Measurements from ENCODE around the gene PLEKHB2. TPM values are rescaled to one million over a fixed set of nuclear protein-coding genes. Genes with fewer than 3 reads are reported as not detected.

PLEKHB2 gene
- total and polyA plus RNA-seq, 9 of the 15 experiments (the other 6 are each of a cell fraction or from before 2014, with no cell fraction given): 41.3 to 71.5 (median 50.2) TPM

DNA sequence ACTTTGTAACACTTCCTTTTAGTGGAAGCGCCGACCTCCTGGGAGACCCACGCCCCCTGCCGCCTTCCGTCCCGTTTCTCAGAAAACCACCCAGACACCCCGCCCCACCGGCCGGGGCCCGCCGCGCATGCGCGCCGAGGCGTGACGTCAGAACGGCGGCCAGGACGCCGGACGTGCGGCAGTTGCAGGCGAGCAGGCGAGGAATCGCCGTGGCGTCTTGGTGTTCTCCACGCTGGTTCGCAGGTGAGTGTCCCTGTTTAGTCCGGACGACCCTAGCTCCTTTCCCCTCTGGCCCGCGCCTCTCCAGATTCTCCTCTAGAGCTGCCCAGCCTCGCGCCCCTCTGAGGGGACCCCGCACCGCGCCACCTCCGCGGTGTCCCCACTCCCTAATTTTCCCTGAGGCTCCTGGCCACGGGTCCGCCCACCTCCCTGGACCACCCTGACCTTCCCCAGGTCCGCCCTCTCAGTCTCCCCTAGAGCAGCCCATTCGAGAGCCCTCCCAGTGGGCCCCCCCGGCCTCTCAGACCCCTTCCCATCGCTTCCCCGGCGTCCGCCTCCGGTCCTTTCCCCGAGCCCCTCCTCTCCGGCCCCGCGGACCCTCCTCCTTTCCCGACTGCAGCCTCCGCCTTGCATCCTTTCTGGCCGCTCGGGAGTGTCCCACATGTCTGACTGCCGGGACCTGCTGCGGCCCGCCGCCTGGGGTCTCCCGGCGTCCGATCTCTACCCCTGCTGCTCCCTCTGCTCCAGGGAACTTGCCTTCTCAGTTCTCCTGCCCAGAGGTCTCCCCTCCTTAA is at the start of gene PLEKHB2 (continued):
- TF ChIP-seq, protein P1, sequence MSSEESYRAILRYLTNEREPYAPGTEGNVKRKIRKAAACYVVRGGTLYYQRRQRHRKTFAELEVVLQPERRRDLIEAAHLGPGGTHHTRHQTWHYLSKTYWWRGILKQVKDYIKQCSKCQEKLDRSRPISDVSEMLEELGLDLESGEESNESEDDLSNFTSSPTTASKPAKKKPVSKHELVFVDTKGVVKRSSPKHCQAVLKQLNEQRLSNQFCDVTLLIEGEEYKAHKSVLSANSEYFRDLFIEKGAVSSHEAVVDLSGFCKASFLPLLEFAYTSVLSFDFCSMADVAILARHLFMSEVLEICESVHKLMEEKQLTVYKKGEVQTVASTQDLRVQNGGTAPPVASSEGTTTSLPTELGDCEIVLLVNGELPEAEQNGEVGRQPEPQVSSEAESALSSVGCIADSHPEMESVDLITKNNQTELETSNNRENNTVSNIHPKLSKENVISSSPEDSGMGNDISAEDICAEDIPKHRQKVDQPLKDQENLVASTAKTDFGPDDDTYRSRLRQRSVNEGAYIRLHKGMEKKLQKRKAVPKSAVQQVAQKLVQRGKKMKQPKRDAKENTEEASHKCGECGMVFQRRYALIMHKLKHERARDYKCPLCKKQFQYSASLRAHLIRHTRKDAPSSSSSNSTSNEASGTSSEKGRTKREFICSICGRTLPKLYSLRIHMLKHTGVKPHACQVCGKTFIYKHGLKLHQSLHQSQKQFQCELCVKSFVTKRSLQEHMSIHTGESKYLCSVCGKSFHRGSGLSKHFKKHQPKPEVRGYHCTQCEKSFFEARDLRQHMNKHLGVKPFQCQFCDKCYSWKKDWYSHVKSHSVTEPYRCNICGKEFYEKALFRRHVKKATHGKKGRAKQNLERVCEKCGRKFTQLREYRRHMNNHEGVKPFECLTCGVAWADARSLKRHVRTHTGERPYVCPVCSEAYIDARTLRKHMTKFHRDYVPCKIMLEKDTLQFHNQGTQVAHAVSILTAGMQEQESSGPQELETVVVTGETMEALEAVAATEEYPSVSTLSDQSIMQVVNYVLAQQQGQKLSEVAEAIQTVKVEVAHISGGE (CRISPR knock-in tag; IDR thresholded peaks at IDR 0.05): 0 out of 6 replicates have a peak, but pooled peaks of 1 of the 3 experiments have one; percentile 40
- TF ChIP-seq TAF7 (tag; IDR thresholded peaks at IDR 0.05): 0 out of 2 replicates have a peak, but pooled peaks have one; percentile 32
- no peak for TF ChIP-seq ZNF717 (CRISPR knock-in tag; IDR thresholded peaks at IDR 0.05)
- TF ChIP-seq NBN (IDR thresholded peaks at IDR 0.05; ENCODE audit: low read depth): no peak
- no peak for TF ChIP-seq PHB (CRISPR knock-in tag; IDR thresholded peaks at IDR 0.05)
- TF ChIP-seq, protein P2, sequence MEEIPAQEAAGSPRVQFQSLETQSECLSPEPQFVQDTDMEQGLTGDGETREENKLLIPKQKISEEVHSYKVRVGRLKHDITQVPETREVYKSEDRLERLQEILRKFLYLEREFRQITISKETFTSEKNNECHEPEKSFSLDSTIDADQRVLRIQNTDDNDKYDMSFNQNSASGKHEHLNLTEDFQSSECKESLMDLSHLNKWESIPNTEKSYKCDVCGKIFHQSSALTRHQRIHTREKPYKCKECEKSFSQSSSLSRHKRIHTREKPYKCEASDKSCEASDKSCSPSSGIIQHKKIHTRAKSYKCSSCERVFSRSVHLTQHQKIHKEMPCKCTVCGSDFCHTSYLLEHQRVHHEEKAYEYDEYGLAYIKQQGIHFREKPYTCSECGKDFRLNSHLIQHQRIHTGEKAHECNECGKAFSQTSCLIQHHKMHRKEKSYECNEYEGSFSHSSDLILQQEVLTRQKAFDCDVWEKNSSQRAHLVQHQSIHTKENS (CRISPR knock-in tag; IDR thresholded peaks at IDR 0.05): no peak
- no peak for TF ChIP-seq TRIM28 (IDR thresholded peaks at IDR 0.05)
- TF ChIP-seq IRF2 (CRISPR knock-in tag; IDR thresholded peaks at IDR 0.05): no peak
- TF ChIP-seq ZNF583 (CRISPR knock-in tag; IDR thresholded peaks at IDR 0.05): no peak
- no peak for TF ChIP-seq ZEB2 (IDR thresholded peaks at IDR 0.05)
- no peak for TF ChIP-seq BACH1 (tag; IDR thresholded peaks at IDR 0.05)
- peak; percentile 90 for TF ChIP-seq POLR2G (IDR thresholded peaks at IDR 0.05; ENCODE audit: low read depth, low read length)
- peak; percentile 0; the same call in 1 of the 2 replicates for TF ChIP-seq ZFX (CRISPR knock-in tag; IDR thresholded peaks at IDR 0.05)
- peak; percentile 46 for TF ChIP-seq MBD2 (IDR thresholded peaks at IDR 0.05; ENCODE audit: borderline replicate concordance, low read depth)
- TF ChIP-seq THAP12 (CRISPR knock-in tag; IDR thresholded peaks at IDR 0.05): peak; percentile 79
- no peak for TF ChIP-seq ZNF695 (CRISPR knock-in tag; IDR thresholded peaks at IDR 0.05)
- no peak for TF ChIP-seq MXD1 (CRISPR knock-in tag; IDR thresholded peaks at IDR 0.05; ENCODE audit: borderline replicate concordance, poor library complexity, severe bottlenecking)
- no peak for TF ChIP-seq PRPF4 (IDR thresholded peaks at IDR 0.05; ENCODE audit: insufficient read depth, low read depth, low read length, poor library complexity, severe bottlenecking)
- no peak for TF ChIP-seq E2F4 (CRISPR knock-in tag; IDR thresholded peaks at IDR 0.05; ENCODE audit: low read depth)
